Activated CD8-positive, alpha-beta T cell treated with anti-CD3 and anti-CD28 coated beads for 36 hours (primary cell): ENCODE data around the gene GSDMA. TPM values are rescaled to one million over a fixed set of nuclear protein-coding genes. Genes with fewer than 3 reads are reported as not detected.

Experiments
- ATAC-seq: fragments of 200-7000 bp; cut with Tn5 transposase; one replicate; pipeline ENCODE4 v1.10.0; 2021; ENCODE audit warnings: mild to moderate bottlenecking, moderate library complexity
- CTCF ChIA-PET: fragments of 350-600 bp; sonication (Branson Sonifier 250); formaldehyde crosslinking; loops from one replicate; lab custom pipeline; 2021; ENCODE audit warnings: antibody characterized with exemption; lab: Charles Lee
- POLR2A ChIA-PET: fragments of 350-600 bp; sonication (Branson Sonifier 250); formaldehyde crosslinking; loops from one replicate; lab custom pipeline; 2021; ENCODE audit warnings: antibody characterized with exemption; lab: Charles Lee
- DNase-seq: peaks from one replicate; pipeline ENCODE4 v3.0.0-alpha.2; 2020
- H3K27ac Mint-ChIP-seq: one replicate; pipeline ENCODE4 v1.8.0; 2021; ENCODE audit warnings: mild to moderate bottlenecking, mixed read lengths
- H3K27me3 Mint-ChIP-seq: one replicate; pipeline ENCODE4 v1.8.0; 2021; ENCODE audit warnings: mixed read lengths
- H3K36me3 Mint-ChIP-seq: one replicate; pipeline ENCODE4 v1.8.0; 2021; ENCODE audit warnings: low read depth, mixed read lengths
- H3K4me1 Mint-ChIP-seq: one replicate; pipeline ENCODE4 v1.8.0; 2021; ENCODE audit warnings: low read depth, mixed read lengths
- H3K4me3 Mint-ChIP-seq: one replicate; pipeline ENCODE4 v1.8.0; 2021; ENCODE audit warnings: mild to moderate bottlenecking, moderate library complexity, mixed read lengths
- H3K9me3 Mint-ChIP-seq: one replicate; pipeline ENCODE4 v1.8.0; 2021; ENCODE audit warnings: mixed read lengths
- intact Hi-C: fragments of 100-400 bp; cut with micrococcal nuclease; formaldehyde crosslinking; loops from one replicate; pipeline ENCODE4 v1.10.0; 2022
- total RNA-seq, 2 experiments: library from RNA; stranded (reverse); gene quantifications; one replicate each; pipeline ENCODE4 v1.2.3, GENCODE V29; 2021
- TF ChIP-seq, protein P1 (sequence below): fragments of 200-600 bp; IDR thresholded peaks from one replicate; pipeline ENCODE4 v1.8.0; 2022; ENCODE audit warnings: antibody characterized with exemption, mild to moderate bottlenecking

GSDMA gene
- total RNA-seq, 2 experiments from 2014 or later, result 1.3 to 1.6 TPM

DNA sequence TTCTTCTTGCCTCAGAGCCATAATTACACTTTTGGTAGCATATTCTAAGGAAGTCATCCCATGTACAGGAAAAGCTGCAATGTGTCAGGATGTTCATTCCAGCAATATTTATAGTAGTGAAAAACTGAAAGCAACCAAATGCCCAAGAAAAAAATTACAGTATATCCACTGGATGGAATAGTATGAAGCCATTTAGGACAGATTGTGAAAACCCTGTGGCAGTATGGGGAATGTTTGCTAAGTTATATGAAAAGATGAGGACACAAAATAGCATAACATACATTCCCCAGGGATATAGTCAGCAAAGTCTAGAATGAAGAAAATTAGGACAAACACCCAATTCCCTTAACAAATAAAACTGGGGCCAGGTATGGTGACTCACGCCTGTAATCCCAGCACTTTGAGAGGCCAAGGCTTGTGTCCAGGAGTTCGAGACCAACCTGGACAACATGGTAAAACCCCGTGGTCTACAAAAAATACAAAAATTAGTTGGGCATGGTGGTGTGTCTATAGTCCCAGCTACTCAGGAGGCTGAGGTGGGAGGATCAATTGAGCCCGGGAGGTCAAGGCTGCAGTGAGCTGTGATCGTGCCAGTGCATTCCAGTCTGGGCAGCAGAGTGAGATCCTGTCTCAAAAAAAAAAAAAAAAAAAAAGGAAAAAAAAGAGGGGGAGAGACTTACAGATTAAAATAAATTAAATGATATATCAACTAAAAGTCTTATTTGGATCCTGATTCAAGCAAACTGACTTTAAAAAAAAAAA, 33.0 kb upstream of the GSDMA start:
- POLR2A ChIA-PET, result interaction anchor here (1.0 kb wide), 1 partner anchor 14 kb away, joined by 3 read pairs; no protein-coding TSS in a partner anchor
- CTCF ChIA-PET, result interaction anchor here (1.0 to 1.6 kb wide), 4 partner anchors 9 to 308 kb away, joined by 3 to 5 read pairs (median 4); no protein-coding TSS in a partner anchor
- no peak overlapping the region for H3K27ac Mint-ChIP-seq

DNA sequence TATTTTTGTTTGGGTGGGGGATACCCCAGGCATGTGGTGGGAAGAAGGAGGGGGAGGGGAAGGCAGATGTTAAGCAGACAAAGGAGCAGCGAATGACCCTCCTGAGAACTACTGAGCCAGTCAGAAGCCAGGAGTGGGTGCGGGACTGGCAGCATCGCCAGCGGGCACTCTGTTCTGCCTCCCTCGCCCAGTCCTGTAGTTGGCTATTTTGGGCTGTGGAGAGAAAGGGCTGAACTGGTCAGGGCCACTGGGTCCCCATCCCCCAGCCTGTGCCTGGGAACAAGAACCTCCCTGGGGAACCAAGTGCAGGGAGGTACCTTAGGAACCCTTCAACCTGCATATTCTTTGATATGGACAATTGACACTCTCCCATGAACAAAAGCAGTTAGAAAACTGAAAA, 28.9 kb upstream of the GSDMA start:
- H3K9me3 Mint-ChIP-seq, result no peaks in the 10 kb centered on the region
- TF ChIP-seq, protein P1, sequence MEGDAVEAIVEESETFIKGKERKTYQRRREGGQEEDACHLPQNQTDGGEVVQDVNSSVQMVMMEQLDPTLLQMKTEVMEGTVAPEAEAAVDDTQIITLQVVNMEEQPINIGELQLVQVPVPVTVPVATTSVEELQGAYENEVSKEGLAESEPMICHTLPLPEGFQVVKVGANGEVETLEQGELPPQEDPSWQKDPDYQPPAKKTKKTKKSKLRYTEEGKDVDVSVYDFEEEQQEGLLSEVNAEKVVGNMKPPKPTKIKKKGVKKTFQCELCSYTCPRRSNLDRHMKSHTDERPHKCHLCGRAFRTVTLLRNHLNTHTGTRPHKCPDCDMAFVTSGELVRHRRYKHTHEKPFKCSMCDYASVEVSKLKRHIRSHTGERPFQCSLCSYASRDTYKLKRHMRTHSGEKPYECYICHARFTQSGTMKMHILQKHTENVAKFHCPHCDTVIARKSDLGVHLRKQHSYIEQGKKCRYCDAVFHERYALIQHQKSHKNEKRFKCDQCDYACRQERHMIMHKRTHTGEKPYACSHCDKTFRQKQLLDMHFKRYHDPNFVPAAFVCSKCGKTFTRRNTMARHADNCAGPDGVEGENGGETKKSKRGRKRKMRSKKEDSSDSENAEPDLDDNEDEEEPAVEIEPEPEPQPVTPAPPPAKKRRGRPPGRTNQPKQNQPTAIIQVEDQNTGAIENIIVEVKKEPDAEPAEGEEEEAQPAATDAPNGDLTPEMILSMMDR, result no peak
- ChIA-PET POLR2A (no interaction called here), CTCF (no interaction called here)
- H3K36me3 Mint-ChIP-seq, result no peaks in the 10 kb centered on the region
- intact Hi-C loops, result no loop called here
- peaks cover 9% of the 10 kb centered on the region for H3K4me1 Mint-ChIP-seq
- no peaks in the 10 kb centered on the region for H3K27me3 Mint-ChIP-seq
- ATAC-seq (no peak), DNase-seq (no peak)
- no peak overlapping the region for H3K4me3 Mint-ChIP-seq
- H3K27ac Mint-ChIP-seq, result no peak overlapping the region

More for the DNA sequence above, 33.0 kb upstream of the GSDMA start:
- H3K4me3 Mint-ChIP-seq, result no peak overlapping the region
- H3K9me3 Mint-ChIP-seq, result no peaks in the 10 kb centered on the region
- intact Hi-C loops, result loop anchor here (5.0 kb wide), 1 partner anchor 173 kb away; no protein-coding TSS in a partner anchor
- peaks cover 28% of the 10 kb centered on the region for H3K4me1 Mint-ChIP-seq
- no peaks in the 10 kb centered on the region for H3K27me3 Mint-ChIP-seq
- ATAC-seq, result no peak
- peaks cover 6% of the 10 kb centered on the region for H3K36me3 Mint-ChIP-seq
- no peak for DNase-seq
- TF ChIP-seq, protein P1, result no peak

DNA sequence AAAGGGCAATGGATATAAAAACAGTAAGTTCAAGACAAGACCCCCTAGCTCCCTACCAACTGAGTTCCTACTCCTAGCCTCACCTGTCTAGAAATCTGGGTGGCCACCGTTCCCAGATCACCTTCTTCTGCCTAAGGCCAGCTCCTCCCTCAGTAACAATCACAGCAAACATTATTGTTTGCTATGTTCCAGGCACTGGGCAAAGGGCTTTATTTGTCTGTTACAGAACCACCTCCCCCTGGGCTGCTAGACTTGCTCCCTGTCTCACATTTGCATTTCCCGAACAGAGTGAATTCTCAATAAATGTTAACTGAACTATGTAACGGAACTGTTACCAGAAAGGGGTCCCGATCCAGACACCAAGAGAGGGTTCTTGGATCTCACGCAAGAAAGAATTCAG, 28.5 kb upstream of the GSDMA start:
- Mint-ChIP-seq H3K27ac (no peak overlapping the region), H3K4me3 (no peak overlapping the region), H3K27me3 (no peaks in the 10 kb centered on the region), H3K36me3 (no peaks in the 10 kb centered on the region), H3K4me1 (peaks cover 7% of the 10 kb centered on the region), H3K9me3 (no peaks in the 10 kb centered on the region)
- DNase-seq, result no peak
- intact Hi-C loops, result no loop called here
- TF ChIP-seq, protein P1, result no peak
- ChIA-PET CTCF (no interaction called here), POLR2A (no interaction called here)
- no peak for ATAC-seq

DNA sequence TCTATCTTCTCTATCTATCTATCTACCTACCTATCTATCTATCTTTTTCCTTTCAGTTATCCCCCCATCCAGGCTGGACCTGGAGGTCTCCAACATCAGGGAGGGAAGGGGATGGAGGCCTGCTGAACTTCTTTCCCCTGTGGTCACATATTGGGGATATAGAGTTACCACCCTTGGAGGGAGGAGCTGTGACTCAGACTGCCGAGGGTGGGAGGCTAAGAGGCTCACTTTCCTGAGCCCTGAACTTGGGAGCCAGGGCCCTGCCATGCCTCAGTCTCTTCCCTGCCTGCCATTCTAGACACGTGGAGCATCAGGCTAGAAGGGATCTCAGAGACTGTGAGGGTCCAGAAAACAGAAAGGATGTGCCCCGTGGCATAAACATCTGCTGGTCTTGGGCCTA, 26.9 kb upstream of the GSDMA start:
- H3K27ac Mint-ChIP-seq, result no peak overlapping the region
- CTCF ChIA-PET, result no interaction called here

More for the DNA sequence above, 26.9 kb upstream of the GSDMA start:
- no peaks in the 10 kb centered on the region for H3K27me3 Mint-ChIP-seq
- H3K9me3 Mint-ChIP-seq, result no peaks in the 10 kb centered on the region
- TF ChIP-seq, protein P1, result no peak
- H3K4me3 Mint-ChIP-seq, result no peak overlapping the region
- intact Hi-C loops, result no loop called here
- no peak for ATAC-seq
- H3K4me1 Mint-ChIP-seq, result peaks cover 14% of the 10 kb centered on the region
- H3K36me3 Mint-ChIP-seq, result no peaks in the 10 kb centered on the region
- POLR2A ChIA-PET, result no interaction called here
- no peak for DNase-seq
